CD4-positive, alpha-beta T cell treated with Interleukin-6 at 100 ng/mL for 8 hours (primary cell): Measurements from ENCODE around the gene NFIB.

Experiments used
- DNase-seq: peaks from one replicate; pipeline ENCODE4 v3.0.0-alpha.2; 2020; ENCODE audit warnings: mixed read lengths, low spot score

NFIB gene

GRCh38 chr9:14304259-14304658 lies 9.7 kb downstream of the NFIB start:
- DNase-seq: no peak

GRCh38 chr9:14303521-14303920 lies 10.4 kb downstream of the NFIB start:
- DNase-seq: no peak

GRCh38 chr9:14303100-14303499 lies 10.8 kb downstream of the NFIB start:
- DNase-seq: no peak

- DNase-seq: no peak
Observed at GRCh38 chr9:14302405-14302804, 11.5 kb downstream of the NFIB start.

- no peak for DNase-seq
Observed at GRCh38 chr9:14301583-14302021, 12.3 kb downstream of the NFIB start.

GRCh38 chr9:14301006-14301405 lies 12.9 kb downstream of the NFIB start:
- DNase-seq: no peak

- DNase-seq: no peak
Observed at GRCh38 chr9:14300588-14300987, 13.4 kb downstream of the NFIB start.

- no peak for DNase-seq
Observed at GRCh38 chr9:14300040-14300439, 13.9 kb downstream of the NFIB start.

- no peak for DNase-seq
Observed at GRCh38 chr9:14298601-14299022, 15.3 kb downstream of the NFIB start.

GRCh38 chr9:14296495-14297113 lies 17.3 kb downstream of the NFIB start:
- no peak for DNase-seq

GRCh38 chr9:14294659-14295058 lies 19.3 kb downstream of the NFIB start:
- no peak for DNase-seq

- no peak for DNase-seq
Observed at GRCh38 chr9:14293801-14294200, 20.1 kb downstream of the NFIB start.

- DNase-seq: no peak
Observed at GRCh38 chr9:14292181-14292739, 21.7 kb downstream of the NFIB start.

- no peak for DNase-seq
Observed at GRCh38 chr9:14289916-14290315, 24.0 kb downstream of the NFIB start.

- DNase-seq: no peak
Observed at GRCh38 chr9:14288433-14288832, 25.5 kb downstream of the NFIB start.

GRCh38 chr9:14286121-14286520 lies 27.8 kb downstream of the NFIB start:
- no peak for DNase-seq

- DNase-seq: no peak
Observed at GRCh38 chr9:14283276-14283675, 30.7 kb downstream of the NFIB start.

- no peak for DNase-seq
Observed at GRCh38 chr9:14281876-14282275, 32.1 kb downstream of the NFIB start.

GRCh38 chr9:14281136-14281795 lies 32.7 kb downstream of the NFIB start:
- DNase-seq: no peak

GRCh38 chr9:14279671-14280070 lies 34.3 kb downstream of the NFIB start:
- no peak for DNase-seq

- no peak for DNase-seq
Observed at GRCh38 chr9:14278291-14278721, 35.6 kb downstream of the NFIB start.

- no peak for DNase-seq
Observed at GRCh38 chr9:14277761-14278160, 36.2 kb downstream of the NFIB start.

GRCh38 chr9:14277244-14277643 lies 36.7 kb downstream of the NFIB start:
- no peak for DNase-seq

- no peak for DNase-seq
Observed at GRCh38 chr9:14275331-14275730, 38.6 kb downstream of the NFIB start.
